ENCODE data around the gene CNTNAP2.

GRCh38 chr7:148230883-148231282 is 2114.3 kb downstream of the CNTNAP2 start:
- TF ChIP-seq CTCF (IDR thresholded peaks at IDR 0.05) (no peak), POLR2A (IDR thresholded peaks at IDR 0.05) (no peak), EP300 (IDR thresholded peaks at IDR 0.05) (no peak), POLR2AphosphoS5 (IDR thresholded peaks at IDR 0.05) (no peak)

All from stomach (tissue), 4 donors.